ENCODE data around the gene CD300E. TPM values are rescaled to one million over a fixed set of nuclear protein-coding genes. Genes with fewer than 3 reads are reported as not detected.

CD300E gene
- total RNA-seq, 1 experiment from 2014 or later, result not detected

DNA sequence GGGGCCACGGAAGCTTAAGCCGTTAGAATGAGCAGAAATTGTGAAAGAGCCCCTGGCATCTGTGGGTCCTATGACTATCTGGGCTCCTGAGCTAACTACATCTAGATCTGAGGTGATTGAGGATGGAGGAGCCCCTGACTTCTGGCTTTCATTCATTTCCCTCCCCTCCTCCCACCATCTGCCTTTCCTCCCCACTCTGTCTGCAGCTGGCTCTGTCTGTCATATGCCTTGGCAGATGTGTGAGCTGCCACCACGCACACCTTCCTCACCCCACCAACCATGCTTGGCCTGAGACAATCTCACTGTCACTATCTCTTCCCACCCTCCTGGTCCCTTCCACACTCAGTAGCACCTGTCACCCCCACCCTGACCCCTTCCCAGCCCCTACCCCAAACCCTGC lies 5.1 kb downstream of the CD300E start:
- no peak for DNase-seq (ENCODE audit: low read depth, low spot score)
- H3K9me3 ChIP-seq (ENCODE audit: control insufficient read depth in 1 of 2, insufficient read depth in 1 of 2, low read depth in 1 of 2, low read length in 2 of 2), result no peaks in the 10 kb centered on the region
- no TSS peak for BruUV-seq (replicated peaks)
- H2AFZ ChIP-seq (ENCODE audit: low read depth, low read length, poor library complexity, severe bottlenecking), result no peak overlapping the region
- POLR2A ChIA-PET, result no interaction called here
- H3K9ac ChIP-seq (ENCODE audit: low read length), result no peak overlapping the region
- CTCF ChIA-PET, result interaction anchor here (0.9 kb wide), 1 partner anchor 239 kb away, joined by 3 read pairs; no protein-coding TSS in a partner anchor
- no peak overlapping the region for H3K4me2 ChIP-seq (ENCODE audit: low read length)
- no peaks in the 10 kb centered on the region for H3K36me3 ChIP-seq (ENCODE audit: control insufficient read depth in 1 of 2, insufficient read depth in 2 of 2, low read length in 2 of 2)
- H3K79me2 ChIP-seq (ENCODE audit: insufficient read depth, low read length), result no peaks in the 10 kb centered on the region
- no peak overlapping the region for H3K27ac ChIP-seq (ENCODE audit: low read depth, low read length)
- TF ChIP-seq RAD21 (IDR thresholded peaks at IDR 0.05; ENCODE audit: low read depth), result no peak
- TF ChIP-seq SRF (IDR thresholded peaks at IDR 0.05; ENCODE audit: low read depth), result no peak
- no peak for TF ChIP-seq SIN3A (IDR thresholded peaks at IDR 0.05; ENCODE audit: low read depth)
- TF ChIP-seq, protein P1, sequence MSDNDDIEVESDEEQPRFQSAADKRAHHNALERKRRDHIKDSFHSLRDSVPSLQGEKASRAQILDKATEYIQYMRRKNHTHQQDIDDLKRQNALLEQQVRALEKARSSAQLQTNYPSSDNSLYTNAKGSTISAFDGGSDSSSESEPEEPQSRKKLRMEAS (IDR thresholded peaks at IDR 0.05), result no peak
- no peak for TF ChIP-seq POLR2A (IDR thresholded peaks at IDR 0.05; ENCODE audit: borderline replicate concordance, extremely low read depth, insufficient read depth, insufficient read length)
- no peak for ATAC-seq
- H4K20me1 ChIP-seq (ENCODE audit: insufficient read depth), result no peaks in the 10 kb centered on the region
- RAD21 ChIA-PET (ENCODE audit: low non-redundant PET in 1 of 2, low total read pairs in 2 of 2, uncharacterized antibody in 2 of 2, unreplicated experiment in 2 of 2), result no interaction called here
- intact Hi-C loops (cut with micrococcal nuclease), result no loop called here
- no peaks in the 10 kb centered on the region for H3K9me2 ChIP-seq (ENCODE audit: insufficient read depth)
- H3K27me3 ChIP-seq (ENCODE audit: insufficient read depth, low read length), result peaks cover 86% of the 10 kb centered on the region
- no peak overlapping the region for H3K4me3 ChIP-seq (replicated peaks in 1 of 2; ENCODE audit: low read depth in 1 of 2, low read length in 2 of 2)
- no peaks in the 10 kb centered on the region for H3K4me1 ChIP-seq (ENCODE audit: control insufficient read depth in 1 of 2, insufficient read depth in 2 of 2, low read length in 2 of 2)

DNA sequence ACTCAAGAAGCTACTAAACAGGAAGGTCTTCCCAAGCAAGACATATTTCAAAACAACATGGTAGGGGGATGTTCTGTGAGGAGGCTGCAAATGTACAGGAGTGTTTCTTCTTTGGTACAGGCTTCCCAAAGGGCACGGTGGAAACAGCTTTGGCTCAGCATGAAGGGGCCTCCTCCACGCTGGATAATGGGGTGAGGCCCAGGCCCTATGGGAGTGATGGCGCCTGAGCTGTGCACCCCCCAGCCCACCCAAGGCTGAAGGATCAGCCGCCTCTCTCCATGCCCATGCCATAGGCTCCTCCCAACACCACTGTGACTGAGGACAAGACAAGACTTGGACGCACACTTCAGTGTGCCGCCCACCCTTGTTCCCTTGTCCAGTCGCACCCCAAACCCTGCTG lies 6.8 kb downstream of the CD300E start:
- ChIA-PET CTCF (no interaction called here), POLR2A (interaction anchor here (1.0 kb wide), 1 partner anchor 13 kb away, joined by 3 read pairs; no protein-coding TSS in a partner anchor), RAD21 (ENCODE audit: low non-redundant PET in 1 of 2, low total read pairs in 2 of 2, uncharacterized antibody in 2 of 2, unreplicated experiment in 2 of 2) (no interaction called here)
- H3K9me3 ChIP-seq (ENCODE audit: control insufficient read depth in 1 of 2, insufficient read depth in 1 of 2, low read depth in 1 of 2, low read length in 2 of 2), result no peaks in the 10 kb centered on the region
- H3K36me3 ChIP-seq (ENCODE audit: control insufficient read depth in 1 of 2, insufficient read depth in 2 of 2, low read length in 2 of 2), result no peaks in the 10 kb centered on the region
- TF ChIP-seq, protein P2, sequence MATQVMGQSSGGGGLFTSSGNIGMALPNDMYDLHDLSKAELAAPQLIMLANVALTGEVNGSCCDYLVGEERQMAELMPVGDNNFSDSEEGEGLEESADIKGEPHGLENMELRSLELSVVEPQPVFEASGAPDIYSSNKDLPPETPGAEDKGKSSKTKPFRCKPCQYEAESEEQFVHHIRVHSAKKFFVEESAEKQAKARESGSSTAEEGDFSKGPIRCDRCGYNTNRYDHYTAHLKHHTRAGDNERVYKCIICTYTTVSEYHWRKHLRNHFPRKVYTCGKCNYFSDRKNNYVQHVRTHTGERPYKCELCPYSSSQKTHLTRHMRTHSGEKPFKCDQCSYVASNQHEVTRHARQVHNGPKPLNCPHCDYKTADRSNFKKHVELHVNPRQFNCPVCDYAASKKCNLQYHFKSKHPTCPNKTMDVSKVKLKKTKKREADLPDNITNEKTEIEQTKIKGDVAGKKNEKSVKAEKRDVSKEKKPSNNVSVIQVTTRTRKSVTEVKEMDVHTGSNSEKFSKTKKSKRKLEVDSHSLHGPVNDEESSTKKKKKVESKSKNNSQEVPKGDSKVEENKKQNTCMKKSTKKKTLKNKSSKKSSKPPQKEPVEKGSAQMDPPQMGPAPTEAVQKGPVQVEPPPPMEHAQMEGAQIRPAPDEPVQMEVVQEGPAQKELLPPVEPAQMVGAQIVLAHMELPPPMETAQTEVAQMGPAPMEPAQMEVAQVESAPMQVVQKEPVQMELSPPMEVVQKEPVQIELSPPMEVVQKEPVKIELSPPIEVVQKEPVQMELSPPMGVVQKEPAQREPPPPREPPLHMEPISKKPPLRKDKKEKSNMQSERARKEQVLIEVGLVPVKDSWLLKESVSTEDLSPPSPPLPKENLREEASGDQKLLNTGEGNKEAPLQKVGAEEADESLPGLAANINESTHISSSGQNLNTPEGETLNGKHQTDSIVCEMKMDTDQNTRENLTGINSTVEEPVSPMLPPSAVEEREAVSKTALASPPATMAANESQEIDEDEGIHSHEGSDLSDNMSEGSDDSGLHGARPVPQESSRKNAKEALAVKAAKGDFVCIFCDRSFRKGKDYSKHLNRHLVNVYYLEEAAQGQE (IDR thresholded peaks at IDR 0.05; ENCODE audit: low read depth), result no peak
- TF ChIP-seq ZNF274 (IDR thresholded peaks at IDR 0.05; ENCODE audit: low read depth, low read length), result no peak
- TF ChIP-seq YY1 (IDR thresholded peaks at IDR 0.05; ENCODE audit: extremely low read depth, insufficient replicate concordance, low read depth, low read length), result no peak
- no peak for TF ChIP-seq SRF (IDR thresholded peaks at IDR 0.05; ENCODE audit: low read depth)
- no peak for TF ChIP-seq SIN3A (IDR thresholded peaks at IDR 0.05; ENCODE audit: low read depth)
- TF ChIP-seq, protein P3, sequence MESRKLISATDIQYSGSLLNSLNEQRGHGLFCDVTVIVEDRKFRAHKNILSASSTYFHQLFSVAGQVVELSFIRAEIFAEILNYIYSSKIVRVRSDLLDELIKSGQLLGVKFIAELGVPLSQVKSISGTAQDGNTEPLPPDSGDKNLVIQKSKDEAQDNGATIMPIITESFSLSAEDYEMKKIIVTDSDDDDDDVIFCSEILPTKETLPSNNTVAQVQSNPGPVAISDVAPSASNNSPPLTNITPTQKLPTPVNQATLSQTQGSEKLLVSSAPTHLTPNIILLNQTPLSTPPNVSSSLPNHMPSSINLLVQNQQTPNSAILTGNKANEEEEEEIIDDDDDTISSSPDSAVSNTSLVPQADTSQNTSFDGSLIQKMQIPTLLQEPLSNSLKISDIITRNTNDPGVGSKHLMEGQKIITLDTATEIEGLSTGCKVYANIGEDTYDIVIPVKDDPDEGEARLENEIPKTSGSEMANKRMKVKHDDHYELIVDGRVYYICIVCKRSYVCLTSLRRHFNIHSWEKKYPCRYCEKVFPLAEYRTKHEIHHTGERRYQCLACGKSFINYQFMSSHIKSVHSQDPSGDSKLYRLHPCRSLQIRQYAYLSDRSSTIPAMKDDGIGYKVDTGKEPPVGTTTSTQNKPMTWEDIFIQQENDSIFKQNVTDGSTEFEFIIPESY (IDR thresholded peaks at IDR 0.05; ENCODE audit: extremely low read depth, insufficient replicate concordance, low read length), result no peak
- no peak for TF ChIP-seq POLR2A (IDR thresholded peaks at IDR 0.05; ENCODE audit: borderline replicate concordance, extremely low read depth, insufficient read depth, insufficient read length)
- no peaks in the 10 kb centered on the region for H3K79me2 ChIP-seq (ENCODE audit: insufficient read depth, low read length)
- no peaks in the 10 kb centered on the region for H3K4me1 ChIP-seq (ENCODE audit: control insufficient read depth in 1 of 2, insufficient read depth in 2 of 2, low read length in 2 of 2)
- no peak overlapping the region for H2AFZ ChIP-seq (ENCODE audit: low read depth, low read length, poor library complexity, severe bottlenecking)
- peaks cover 86% of the 10 kb centered on the region for H3K27me3 ChIP-seq (ENCODE audit: insufficient read depth, low read length)
- H3K9me2 ChIP-seq (ENCODE audit: insufficient read depth), result no peaks in the 10 kb centered on the region
- no TSS peak for BruUV-seq (replicated peaks)
- no peak overlapping the region for H3K27ac ChIP-seq (ENCODE audit: low read depth, low read length)
- ATAC-seq (no peak), DNase-seq (ENCODE audit: low read depth, low spot score) (no peak)
- H3K4me2 ChIP-seq (ENCODE audit: low read length), result no peak overlapping the region
- no peak overlapping the region for H3K4me3 ChIP-seq (replicated peaks in 1 of 2; ENCODE audit: low read depth in 1 of 2, low read length in 2 of 2)
- no peaks in the 10 kb centered on the region for H4K20me1 ChIP-seq (ENCODE audit: insufficient read depth)
- intact Hi-C loops (cut with micrococcal nuclease), result no loop called here
- H3K9ac ChIP-seq (ENCODE audit: low read length), result no peak overlapping the region

All from HCT116 (cell line).